HL-60/S4 treated with retinoic acid at 250 ng/mL for 4 days and 3 days (cell line): ENCODE data around the gene PNLDC1.
"Not testable (repeated sequence)": the region's sequence is repeated elsewhere in the genome, so short reads cannot be mapped to it uniquely, and the experiment has no call there.

Source experiments
- in situ Hi-C: fragments of 300-500 bp; cut with MboI; formaldehyde crosslinking; loops from 2 replicates; pipeline ENCODE4 v1.7.0; 2022; ENCODE audit warnings: low sequenced_read_pairs

Gene PNLDC1

DNA sequence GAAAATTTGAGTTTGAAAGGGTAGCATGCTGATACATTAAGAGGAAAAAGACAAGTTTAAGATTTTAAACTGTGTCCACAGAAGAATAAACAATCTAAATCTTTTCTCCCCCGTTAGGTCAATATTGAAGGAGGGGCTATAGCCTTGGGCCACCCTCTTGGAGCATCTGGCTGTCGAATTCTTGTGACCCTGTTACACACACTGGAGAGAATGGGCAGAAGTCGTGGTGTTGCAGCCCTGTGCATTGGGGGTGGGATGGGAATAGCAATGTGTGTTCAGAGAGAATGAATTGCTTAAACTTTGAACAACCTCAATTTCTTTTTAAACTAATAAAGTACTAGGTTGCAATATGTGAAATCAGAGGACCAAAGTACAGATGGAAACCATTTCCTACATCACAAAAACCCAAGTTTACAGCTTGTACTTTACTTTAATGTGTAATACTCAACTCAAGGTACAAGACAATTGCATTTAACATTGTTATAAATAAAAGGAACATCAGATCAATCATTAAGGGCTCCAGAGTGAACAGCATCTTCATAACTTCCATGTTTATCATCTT, 21.5 kb upstream of the PNLDC1 start:
- in situ Hi-C loops = no loop called here

DNA sequence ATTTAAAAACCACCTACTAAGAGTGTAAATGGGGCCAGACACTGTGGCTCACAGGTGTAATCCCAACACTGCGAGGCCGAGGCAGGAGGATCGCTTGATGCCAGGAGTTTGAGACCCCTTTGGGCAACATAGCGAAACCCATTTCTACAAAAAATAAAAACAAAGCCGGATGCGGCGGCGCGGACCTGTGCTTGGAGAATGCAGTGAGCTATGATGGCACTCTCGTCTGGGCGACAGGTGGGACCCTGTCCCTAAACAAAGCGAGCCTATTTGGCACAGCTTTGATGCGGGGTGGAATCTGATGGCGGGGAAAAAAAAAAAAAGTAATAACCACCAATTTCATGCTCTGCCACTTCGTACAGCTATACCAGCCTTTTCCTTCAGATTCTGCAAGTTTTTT, 11.8 kb upstream of the PNLDC1 start:
- in situ Hi-C loops = no loop called here

DNA sequence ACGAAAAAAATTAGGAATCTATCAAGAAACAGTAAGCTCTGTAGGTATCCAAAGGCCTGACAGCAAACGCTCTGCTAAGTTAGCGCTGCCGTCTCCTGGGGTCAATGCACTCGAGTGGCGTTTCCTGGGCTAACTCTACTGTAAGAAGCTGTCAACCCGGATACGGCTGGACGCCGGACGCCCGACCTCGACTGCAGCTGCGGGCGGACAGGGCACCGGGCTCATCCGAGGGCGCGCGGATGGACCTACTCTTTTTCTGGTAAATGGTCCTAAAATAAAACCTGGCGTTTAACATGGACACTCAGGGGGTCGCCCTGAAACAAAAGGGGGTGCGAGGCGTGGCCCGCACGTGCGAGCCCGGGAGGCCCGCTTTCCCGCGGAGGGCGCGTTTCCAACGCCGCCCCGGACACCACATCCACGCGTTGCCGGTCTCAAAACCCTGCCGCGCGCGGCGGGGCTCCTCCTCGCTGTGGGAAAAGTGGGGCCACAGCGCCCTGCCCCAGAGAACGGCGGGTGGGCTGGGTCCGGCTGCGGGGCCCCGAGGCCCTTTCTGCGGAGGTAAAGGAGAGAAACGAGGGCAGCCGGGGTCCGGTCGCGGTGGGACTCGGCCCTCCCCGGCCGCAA, 11.2 kb upstream of the PNLDC1 start:
- in situ Hi-C loops = no loop called here

GRCh38 chr6:159789377-159790148, 10.5 kb upstream of the PNLDC1 start, which contains the start of gene TCP1:
TCP1 (minus strand) TSS chr6:159789602; CDS start chr6:159789468, 134 bp downstream.
- in situ Hi-C loops = no loop called here

- in situ Hi-C loops = no loop called here
Measured at GRCh38 chr6:159790149-159790955, 9.7 kb upstream of the PNLDC1 start, which contains the start of gene MRPL18. MRPL18 (plus strand) TSS chr6:159790467; CDS start chr6:159790588, 121 bp downstream.

- in situ Hi-C loops = no loop called here
Measured at GRCh38 chr6:159790956-159791598, 9.0 kb upstream of the PNLDC1 start.

GRCh38 chr6:159794976-159795375, 5.1 kb upstream of the PNLDC1 start:
- in situ Hi-C loops = not testable (repeated sequence)

DNA sequence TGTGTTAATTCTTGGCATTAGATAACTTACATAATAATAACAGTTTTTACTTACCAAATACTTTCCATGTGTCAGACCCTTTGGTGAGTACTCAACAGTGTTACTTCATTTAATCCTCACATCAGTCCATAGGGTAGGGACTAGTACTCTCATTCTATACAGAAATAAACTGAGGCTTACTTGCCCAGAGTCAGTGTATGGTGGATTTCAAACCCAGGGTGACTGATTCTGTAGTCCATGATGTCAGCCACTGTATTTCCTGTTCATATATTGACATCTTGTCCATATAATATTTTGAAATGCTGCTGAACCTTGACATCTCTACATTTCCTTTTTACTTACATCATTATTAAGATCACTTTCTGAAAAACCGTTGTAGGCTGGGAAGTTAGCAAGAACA, 2.5 kb upstream of the PNLDC1 start:
- in situ Hi-C loops = no loop called here

DNA sequence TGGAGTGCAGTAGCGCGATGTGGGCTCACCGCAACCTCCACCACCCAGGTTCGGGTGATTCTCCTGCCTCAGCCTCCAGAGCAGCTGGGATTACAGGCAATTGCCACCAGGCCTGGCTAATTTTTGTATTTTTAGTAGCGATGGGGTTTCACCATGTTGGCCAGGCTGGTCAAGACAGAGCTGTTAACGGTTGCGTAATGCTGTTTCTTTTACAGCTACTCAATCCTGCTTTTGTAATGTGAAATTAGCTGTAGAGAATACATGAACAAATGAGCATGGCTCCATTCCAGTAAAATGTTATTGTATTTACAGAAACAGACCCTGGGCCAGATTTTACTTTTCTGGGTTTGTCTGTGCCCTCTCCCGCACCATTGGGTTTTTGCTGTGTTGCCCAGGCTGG, 1.9 kb downstream of the PNLDC1 start:
- in situ Hi-C loops = no loop called here

DNA sequence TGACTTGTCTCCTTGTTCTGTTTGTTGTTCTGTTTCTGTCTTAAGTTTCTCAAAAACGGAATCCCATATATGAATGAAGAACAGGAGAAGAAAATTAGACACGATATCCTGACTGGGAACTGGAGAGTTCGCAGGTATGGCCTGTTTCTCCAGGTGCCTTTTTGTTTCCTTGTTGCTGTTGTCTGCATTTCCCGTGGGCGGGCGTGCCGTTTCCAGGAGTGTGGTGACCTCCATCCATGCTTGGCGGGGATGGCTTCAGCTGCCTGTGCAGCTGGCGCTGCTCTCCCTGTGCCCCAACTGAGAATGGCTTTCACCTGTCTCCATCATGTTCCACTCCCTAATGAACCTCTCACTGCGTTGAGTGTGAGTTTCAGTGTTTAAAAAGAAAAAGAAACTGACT, 4.4 kb downstream of the PNLDC1 start:
- in situ Hi-C loops = no loop called here

GRCh38 chr6:159805440-159806020, 5.5 kb downstream of the PNLDC1 start:
- in situ Hi-C loops = no loop called here

- in situ Hi-C loops = no loop called here
Measured at GRCh38 chr6:159806021-159806458, 6.0 kb downstream of the PNLDC1 start.

DNA sequence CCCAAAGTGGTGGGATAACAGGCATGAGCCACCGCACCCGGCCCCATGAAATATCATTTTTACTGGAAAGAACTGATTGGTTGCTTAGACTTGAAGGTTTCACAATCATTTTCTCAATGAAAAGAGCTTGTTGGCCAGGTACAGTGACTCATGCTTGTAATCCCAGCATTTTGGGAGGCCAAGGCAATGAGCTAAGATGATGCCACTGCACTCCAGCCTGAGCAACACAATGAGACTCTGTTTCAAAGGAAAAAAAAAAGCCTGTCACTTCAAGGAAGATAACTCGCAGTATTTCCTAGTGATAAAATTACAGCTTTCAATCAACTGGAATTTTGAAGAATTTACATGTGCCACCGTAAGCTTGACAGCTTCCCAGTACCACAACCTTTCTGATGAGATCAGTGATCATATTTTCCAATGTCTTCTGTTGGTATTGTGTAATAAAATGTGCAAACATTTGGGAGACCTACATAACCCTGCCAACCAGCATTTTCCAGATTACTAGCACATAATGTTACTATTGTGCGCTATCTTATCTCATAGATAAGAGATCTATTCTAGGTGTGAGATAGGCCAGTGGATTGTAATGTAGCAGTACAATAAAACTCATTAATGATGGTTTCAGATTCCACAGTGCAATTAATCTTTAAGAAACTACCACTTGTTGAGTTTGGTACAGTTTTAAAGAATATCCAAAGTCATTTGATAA, 7.2 kb downstream of the PNLDC1 start:
- in situ Hi-C loops = no loop called here

GRCh38 chr6:159808647-159809046, 8.6 kb downstream of the PNLDC1 start:
- in situ Hi-C loops = no loop called here

GRCh38 chr6:159809149-159809548, 9.1 kb downstream of the PNLDC1 start:
- in situ Hi-C loops = no loop called here

DNA sequence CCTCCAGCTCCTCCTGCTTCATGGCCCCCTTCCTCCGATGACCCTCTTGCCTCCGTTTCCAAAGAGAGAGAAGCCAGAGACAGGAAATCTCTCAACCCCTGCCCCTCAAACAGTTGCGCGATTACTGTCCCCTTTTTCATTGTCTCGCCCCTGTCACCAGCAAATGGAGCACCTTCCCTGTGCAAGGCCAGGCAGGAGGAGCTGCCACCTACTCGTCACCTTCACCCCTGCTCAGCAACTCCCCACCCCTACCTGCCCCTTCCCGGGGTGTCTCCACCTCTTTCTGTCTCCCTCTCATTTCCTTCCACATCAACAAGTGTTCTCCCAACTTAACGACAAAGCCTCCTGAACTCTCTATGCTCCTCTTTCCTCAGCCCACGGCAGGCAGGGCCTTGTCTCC, 13.7 kb downstream of the PNLDC1 start:
- in situ Hi-C loops = no loop called here

GRCh38 chr6:159815410-159815809, 15.3 kb downstream of the PNLDC1 start:
- in situ Hi-C loops = no loop called here

DNA sequence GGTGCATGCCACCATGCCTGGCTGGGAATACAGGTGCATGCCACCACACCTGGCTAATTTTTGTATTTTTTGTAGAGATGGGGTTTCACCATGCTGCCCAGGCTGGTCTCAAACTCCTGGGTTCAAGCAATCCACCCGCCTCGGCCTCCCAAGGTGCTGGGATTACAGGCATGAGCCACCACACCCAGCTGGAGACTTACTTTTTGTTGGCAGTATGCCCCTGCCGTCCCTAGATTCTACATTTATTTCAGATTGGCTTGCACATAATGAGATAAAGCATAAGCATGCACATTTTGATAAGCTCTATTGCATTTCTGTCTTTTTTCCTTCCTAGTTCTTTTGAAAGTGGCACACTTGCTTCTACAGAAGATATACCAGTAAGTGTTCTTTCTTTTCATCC, 16.7 kb downstream of the PNLDC1 start:
- in situ Hi-C loops = not testable (repeated sequence)

- in situ Hi-C loops = no loop called here
Measured at GRCh38 chr6:159817951-159818739, 18.1 kb downstream of the PNLDC1 start.
